Measurements from ENCODE around the gene C21orf91. TPM values are rescaled to one million over a fixed set of nuclear protein-coding genes. Genes with fewer than 3 reads are reported as not detected.
"Not testable (repeated sequence)": the region's sequence is repeated elsewhere in the genome, so short reads cannot be mapped to it uniquely, and the experiment has no call there.

Gene C21orf91
- total RNA-seq, 2 donors from 2014 or later = 10.2 to 22.9 TPM

DNA sequence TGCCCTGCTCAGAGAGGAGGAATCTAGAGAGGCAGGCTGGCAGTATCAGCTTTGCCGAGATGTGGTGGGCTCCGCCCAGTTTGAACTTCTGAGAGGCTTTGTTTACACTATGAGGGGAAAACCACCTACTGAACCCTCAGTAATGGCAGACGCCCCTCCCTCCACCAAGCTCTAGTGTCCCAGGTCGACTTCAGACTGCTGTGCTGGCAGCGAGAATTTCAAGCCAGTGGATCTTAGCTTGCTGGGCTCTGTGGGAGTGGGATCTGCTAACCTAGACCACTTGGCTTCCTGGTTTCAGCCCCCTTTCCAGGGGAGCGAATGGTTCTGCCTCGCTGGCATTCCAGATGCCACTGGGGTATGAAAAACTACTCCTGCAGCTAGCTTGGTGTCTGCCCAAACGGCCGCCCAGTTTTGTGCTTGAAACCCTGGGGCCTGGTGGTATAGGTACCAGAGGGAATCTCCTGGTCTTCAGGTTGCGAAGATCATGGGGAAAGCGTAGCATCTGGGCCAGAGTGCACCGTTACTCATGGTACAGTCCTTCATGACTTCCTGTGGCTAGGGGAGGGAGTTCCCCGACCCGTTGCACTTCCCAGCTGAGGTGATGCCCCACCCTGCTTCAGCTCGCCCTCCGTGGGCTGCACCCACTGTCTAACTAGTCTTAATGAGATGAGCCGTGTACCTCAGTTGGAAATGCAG, 43.6 kb downstream of the C21orf91 start:
- intact Hi-C loops (cut with DNase I) = no loop called here

DNA sequence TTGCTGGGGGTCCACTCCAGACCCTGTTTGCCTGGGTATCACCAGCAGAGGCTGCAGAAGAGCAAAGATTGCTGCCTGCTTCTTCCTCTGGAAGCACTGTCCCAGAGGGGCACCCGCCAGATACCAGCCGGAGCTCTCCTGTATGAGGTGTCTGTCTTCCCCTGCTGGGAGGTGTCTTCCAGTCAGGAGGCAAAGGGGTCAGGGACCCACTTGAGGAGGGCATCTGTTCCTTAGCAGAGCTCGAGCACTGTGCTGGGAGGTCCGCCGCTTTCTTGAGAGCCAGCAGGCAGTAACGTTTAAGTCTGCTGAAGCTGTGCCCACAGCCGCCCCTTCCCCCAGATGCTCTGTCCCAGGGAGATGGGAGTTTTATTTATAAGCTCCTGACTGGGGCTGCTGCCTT, 44.1 kb downstream of the C21orf91 start:
- H3K9me3 ChIP-seq; H3K4me1 ChIP-seq (replicated peaks); H3K36me3 ChIP-seq; intact Hi-C loops (cut with DNase I); H3K27ac ChIP-seq; H3K4me3 ChIP-seq; DNase-seq (ENCODE audit: low spot score); H3K27me3 ChIP-seq (replicated peaks; ENCODE audit: insufficient read depth): not testable (repeated sequence)
- WGBS = 91% methylated on average over 7 of the region's 7 CpGs

More for the DNA sequence above, 43.6 kb downstream of the C21orf91 start:
- H3K36me3 ChIP-seq = no peaks in the 10 kb centered on the region
- no peak for DNase-seq (ENCODE audit: low spot score)
- 74% methylated on average over 17 of the region's 17 CpGs for WGBS
- no peaks in the 10 kb centered on the region for H3K9me3 ChIP-seq
- no peak overlapping the region for H3K27ac ChIP-seq
- H3K27me3 ChIP-seq (replicated peaks; ENCODE audit: insufficient read depth) = no peaks in the 10 kb centered on the region
- H3K4me3 ChIP-seq = no peak overlapping the region
- H3K4me1 ChIP-seq (replicated peaks) = no peaks in the 10 kb centered on the region
- TF ChIP-seq POLR2A (IDR thresholded peaks at IDR 0.05) (no peak), POLR2AphosphoS5 (IDR thresholded peaks at IDR 0.05) (no peak), CTCF (IDR thresholded peaks at IDR 0.05) (no peak)

DNA sequence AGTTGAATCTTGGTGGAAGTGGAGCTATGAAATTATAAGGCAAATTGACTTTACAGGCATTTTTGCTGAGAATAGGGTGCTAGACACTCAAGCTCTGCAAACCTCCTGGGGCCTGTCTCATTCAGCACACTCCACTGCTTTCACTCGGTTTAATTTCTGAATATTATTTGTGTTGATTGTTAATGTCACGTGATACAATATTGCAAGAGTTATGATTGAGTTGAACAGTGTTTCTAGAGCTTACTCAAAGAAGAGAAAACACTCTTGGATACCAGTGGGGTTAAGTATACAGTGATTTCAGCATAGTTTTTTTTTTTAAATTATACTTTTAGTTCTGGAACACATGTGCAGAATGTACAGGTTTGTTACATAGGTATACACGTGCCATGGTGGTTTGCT, 49.7 kb downstream of the C21orf91 start:
- no peaks in the 10 kb centered on the region for H3K27me3 ChIP-seq (replicated peaks; ENCODE audit: insufficient read depth)
- H3K9me3 ChIP-seq = no peaks in the 10 kb centered on the region
- no peak overlapping the region for H3K4me3 ChIP-seq
- WGBS = 53% methylated on average over 3 of the region's 3 CpGs
- intact Hi-C loops (cut with DNase I) = no loop called here
- no peak overlapping the region for H3K27ac ChIP-seq
- TF ChIP-seq POLR2AphosphoS5 (IDR thresholded peaks at IDR 0.05) = no peak
- no peak for TF ChIP-seq CTCF (IDR thresholded peaks at IDR 0.05)
- no peak for TF ChIP-seq POLR2A (IDR thresholded peaks at IDR 0.05)
- peaks cover 4% of the 10 kb centered on the region for H3K4me1 ChIP-seq (replicated peaks)
- DNase-seq (ENCODE audit: low spot score) = no peak
- H3K36me3 ChIP-seq = no peaks in the 10 kb centered on the region

- intact Hi-C loops (cut with DNase I) = no loop called here
- Histone ChIP-seq H3K27ac (no peak overlapping the region), H3K36me3 (no peaks in the 10 kb centered on the region), H3K4me3 (no peak overlapping the region), H3K9me3 (no peaks in the 10 kb centered on the region), H3K4me1 (replicated peaks) (peaks cover 4% of the 10 kb centered on the region), H3K27me3 (replicated peaks; ENCODE audit: insufficient read depth) (no peaks in the 10 kb centered on the region)
- TF ChIP-seq POLR2A (IDR thresholded peaks at IDR 0.05) = no peak
- peak; percentile 73 for TF ChIP-seq POLR2AphosphoS5 (IDR thresholded peaks at IDR 0.05)
- no peak for DNase-seq (ENCODE audit: low spot score)
- 12% methylated on average over 3 of the region's 3 CpGs for WGBS
These were observed 50.2 kb downstream of the C21orf91 start for GRCh38 chr21:17768840-17769446.

GRCh38 chr21:17765207-17765606, 53.9 kb downstream of the C21orf91 start:
- 96% methylated on average over 5 of the region's 5 CpGs for WGBS
- no peak overlapping the region for H3K27ac ChIP-seq
- no peaks in the 10 kb centered on the region for H3K9me3 ChIP-seq
- H3K36me3 ChIP-seq = no peaks in the 10 kb centered on the region
- intact Hi-C loops (cut with DNase I) = no loop called here
- no peak overlapping the region for H3K4me3 ChIP-seq
- TF ChIP-seq POLR2AphosphoS5 (IDR thresholded peaks at IDR 0.05) (no peak), POLR2A (IDR thresholded peaks at IDR 0.05) (no peak), CTCF (IDR thresholded peaks at IDR 0.05) (no peak)
- peaks cover 4% of the 10 kb centered on the region for H3K4me1 ChIP-seq (replicated peaks)
- H3K27me3 ChIP-seq (replicated peaks; ENCODE audit: insufficient read depth) = no peaks in the 10 kb centered on the region
- no peak for DNase-seq (ENCODE audit: low spot score)

Measured in prostate gland (tissue), 2 donors.